PC-9 (cell line): ENCODE data around the gene PRF1.

Experiments used
- EZH2 ChIP-seq: fragments of 200-600 bp; sonication (generic); IDR thresholded peaks from 2 replicates; pipeline ENCODE4 v1.8.0; 2017; ENCODE audit warnings: antibody characterized with exemption, low read depth
- TF ChIP-seq, protein P1 (sequence below): fragments of 200-600 bp; sonication (generic); conservative IDR thresholded peaks from 2 replicates; pipeline ENCODE4 v1.6.1; 2017; ENCODE audit warnings: mixed run types, antibody characterized with exemption, mild to moderate bottlenecking, moderate library complexity

DNA sequence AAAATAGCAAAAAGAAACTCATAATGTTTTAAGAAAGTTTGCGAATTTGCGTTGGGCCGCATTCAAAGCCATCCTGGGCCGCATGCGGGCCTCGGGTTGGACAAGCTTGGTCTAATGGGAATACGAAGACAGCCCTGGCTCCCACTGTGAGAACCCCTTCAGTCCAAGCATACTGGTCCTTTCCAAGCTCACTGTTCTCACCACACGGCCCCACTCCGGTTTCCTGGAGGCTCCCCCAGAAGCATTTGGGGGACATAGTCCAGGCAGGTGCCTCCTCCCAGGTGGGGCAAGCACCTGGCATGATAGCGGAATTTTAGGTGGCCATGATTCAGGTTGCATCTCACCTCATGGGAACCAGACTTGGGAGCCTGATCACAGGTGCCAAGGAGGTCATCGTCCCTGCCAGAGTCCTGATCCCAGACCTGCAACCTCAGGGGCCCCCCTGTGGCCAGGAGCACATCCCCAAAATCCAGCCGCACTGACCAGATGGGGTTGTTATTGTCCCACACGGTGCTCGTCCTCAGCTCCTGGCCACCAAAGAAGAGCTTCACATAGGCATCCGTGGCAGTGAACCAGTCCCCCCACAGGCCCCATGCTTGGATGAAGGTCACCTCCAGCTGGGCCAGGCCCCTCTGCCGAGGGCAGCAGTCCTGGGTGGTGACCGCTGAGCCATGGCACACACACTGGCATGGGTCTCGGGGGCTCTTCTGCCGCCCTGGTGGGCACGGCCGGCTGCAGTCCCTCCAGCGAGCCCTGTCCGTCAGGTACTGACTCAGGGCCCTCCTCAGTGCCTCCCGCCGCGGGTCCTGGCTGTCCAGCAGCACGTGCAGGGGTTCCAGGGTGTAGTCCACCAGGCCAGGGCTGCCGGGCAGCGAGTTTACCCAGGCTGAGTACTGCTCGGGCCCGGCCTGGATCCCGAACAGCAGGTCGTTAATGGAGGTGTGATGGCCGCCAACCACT lies 4.4 kb downstream of the PRF1 start:
- no peak for TF ChIP-seq EZH2
- TF ChIP-seq, protein P1, sequence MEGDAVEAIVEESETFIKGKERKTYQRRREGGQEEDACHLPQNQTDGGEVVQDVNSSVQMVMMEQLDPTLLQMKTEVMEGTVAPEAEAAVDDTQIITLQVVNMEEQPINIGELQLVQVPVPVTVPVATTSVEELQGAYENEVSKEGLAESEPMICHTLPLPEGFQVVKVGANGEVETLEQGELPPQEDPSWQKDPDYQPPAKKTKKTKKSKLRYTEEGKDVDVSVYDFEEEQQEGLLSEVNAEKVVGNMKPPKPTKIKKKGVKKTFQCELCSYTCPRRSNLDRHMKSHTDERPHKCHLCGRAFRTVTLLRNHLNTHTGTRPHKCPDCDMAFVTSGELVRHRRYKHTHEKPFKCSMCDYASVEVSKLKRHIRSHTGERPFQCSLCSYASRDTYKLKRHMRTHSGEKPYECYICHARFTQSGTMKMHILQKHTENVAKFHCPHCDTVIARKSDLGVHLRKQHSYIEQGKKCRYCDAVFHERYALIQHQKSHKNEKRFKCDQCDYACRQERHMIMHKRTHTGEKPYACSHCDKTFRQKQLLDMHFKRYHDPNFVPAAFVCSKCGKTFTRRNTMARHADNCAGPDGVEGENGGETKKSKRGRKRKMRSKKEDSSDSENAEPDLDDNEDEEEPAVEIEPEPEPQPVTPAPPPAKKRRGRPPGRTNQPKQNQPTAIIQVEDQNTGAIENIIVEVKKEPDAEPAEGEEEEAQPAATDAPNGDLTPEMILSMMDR: no peak
